HG03571 (cell line): ENCODE measurements around the gene ASAP2.
"Not testable (repeated sequence)": the region's sequence is repeated elsewhere in the genome, so short reads cannot be mapped to it uniquely, and the experiment has no call there.

Experiments used
- ATAC-seq: cut with Tn5 transposase; IDR thresholded peaks from one replicate; pipeline ENCODE4 v1.9.1; 2021; ENCODE audit not compliant: unreplicated experiment

Gene ASAP2

DNA sequence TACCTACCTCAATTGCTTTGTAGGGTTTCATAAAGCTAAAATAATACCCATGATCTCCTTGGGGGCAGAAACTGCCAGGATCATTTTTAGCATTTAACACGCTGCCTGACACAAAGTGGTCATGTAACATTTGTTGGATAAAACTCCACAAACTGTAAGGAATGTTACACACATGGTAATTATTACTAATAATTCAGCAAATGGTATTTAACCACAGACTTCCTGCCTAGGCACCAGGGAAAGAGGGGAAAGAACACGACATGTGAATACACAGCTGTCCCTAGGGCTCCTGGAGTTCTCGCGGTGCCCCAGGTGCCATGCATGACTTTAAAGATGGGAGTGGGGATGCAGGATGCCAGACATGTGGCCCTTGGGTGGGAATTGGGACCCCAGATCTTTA, 43.5 kb downstream of the ASAP2 start:
- ATAC-seq = no peak

DNA sequence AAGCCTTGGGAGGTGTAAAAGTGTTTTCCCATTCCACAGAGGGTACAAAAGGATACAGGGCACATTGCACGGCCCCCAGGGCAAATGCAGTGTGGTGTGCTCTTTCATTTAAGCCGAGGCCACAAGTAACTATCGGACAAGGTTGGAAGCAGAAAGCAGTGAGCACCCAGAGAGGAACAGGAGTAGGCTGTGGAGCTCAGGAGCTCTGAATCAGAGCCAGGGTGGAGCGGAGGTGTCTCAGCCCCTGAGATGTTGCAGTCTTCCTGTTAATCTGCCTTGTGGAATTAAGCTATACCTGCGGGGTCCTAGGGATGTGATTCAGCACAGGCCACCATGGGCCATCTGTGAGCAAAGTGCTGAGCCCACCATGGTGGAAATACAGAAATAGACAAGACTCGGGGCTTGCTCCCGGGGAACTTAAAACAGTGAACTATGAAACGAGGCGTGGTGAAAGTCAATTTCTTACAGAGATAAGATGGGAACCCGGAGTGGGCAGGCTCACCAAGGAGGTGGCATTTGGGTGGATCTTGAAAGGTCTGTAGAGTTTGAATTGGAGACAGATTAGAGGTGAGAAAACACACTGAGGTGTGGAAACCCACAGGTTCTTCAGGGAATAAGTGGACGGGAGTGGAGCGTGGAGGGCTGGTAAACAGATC, 44.0 kb downstream of the ASAP2 start:
- ATAC-seq = no peak

DNA sequence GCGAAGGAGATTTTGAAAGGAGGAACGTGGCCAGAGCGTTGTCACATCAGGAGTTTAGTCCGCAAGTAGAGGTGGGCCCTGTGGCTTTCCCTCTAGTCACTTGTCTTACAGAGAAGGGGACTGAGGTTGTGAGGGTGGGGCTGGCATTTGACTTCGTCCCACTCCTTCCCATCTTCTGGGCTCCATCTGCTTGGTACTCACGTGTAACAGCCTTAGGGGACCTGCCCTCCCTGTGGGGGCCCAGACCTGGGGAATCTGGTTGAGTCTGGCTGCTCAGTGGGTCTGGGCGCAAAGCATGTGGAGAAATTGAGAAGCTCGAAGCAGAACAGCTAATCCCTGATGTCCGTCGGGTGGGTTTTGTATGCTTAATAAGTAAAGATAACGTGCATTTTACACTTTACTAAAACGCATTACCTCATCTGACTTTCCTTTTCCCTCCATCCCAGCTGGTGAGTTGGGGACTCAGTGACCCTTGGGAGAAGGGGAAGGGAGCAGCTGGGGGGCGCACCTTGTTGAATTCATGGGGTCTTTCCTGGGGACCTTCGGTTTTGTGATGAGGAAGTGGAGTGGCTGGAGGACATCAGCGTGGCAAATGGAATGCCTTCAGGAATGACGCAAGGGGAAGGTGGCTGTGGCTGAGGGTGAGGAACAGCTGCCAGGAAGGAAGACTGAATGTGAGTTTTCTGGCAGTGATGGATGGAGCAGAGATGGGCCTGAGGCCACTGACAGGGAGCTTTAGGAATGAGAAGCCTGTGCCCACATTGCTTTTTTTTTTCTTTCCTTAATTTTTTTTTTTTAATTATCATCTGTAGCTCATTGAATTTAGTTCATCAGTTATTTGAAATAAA, 44.8 kb downstream of the ASAP2 start:
- ATAC-seq = no peak

DNA sequence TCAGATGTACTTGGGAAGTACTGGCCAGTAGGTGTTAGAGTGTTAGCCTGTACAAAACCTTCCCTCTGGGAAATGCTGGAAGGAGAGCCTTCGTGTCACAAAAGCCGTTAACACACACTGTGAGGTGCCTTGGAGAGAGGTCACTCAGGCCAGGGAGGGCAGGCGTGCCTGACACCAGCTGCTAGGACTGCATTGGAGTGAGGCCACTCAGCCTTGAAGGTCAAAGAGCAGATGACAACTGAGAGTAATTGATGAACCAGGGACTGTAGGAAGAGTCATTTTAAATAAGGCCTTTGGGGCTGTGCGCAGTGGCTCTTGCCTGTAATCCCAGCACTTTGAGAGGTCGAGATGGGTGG, 45.4 kb downstream of the ASAP2 start:
- no peak for ATAC-seq

DNA sequence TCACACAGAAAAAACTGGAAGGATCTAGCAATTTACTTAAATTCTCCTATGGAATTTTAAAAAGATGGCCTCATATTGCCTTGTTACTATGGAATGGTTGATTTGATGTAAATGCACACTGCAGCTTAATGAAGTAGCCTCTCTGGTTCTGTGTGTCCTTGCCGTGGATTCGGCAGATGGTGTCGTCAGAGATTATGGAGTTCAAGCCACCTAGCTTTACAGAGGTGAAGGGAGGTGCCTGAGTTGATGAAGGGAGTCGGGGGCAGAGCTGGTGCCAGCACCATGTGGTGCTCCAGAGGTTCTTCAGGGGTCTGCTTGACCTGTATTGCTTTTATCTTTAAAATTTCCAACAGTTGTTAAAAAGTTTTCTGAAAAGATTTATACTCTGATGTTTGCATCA, 48.8 kb downstream of the ASAP2 start:
- no peak for ATAC-seq

DNA sequence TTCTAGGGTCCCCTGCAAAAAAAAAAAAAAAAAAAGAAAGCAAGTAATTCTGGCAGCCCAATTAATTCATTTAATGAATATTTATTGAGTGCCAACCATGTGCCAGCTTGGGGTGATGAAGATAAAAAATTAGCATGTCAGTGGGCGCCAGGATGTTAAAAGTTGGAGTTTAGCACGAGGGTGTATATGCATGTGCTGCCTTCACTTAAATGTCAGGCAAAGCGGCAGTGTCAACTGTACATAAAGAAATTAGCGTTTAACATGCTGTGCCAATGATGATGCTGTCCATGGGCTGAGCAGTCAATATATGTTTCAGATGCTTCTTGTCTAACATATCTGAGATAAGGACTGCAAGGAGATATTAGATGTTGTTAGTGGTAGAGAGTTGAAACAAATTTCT, 49.5 kb downstream of the ASAP2 start:
- no peak for ATAC-seq

DNA sequence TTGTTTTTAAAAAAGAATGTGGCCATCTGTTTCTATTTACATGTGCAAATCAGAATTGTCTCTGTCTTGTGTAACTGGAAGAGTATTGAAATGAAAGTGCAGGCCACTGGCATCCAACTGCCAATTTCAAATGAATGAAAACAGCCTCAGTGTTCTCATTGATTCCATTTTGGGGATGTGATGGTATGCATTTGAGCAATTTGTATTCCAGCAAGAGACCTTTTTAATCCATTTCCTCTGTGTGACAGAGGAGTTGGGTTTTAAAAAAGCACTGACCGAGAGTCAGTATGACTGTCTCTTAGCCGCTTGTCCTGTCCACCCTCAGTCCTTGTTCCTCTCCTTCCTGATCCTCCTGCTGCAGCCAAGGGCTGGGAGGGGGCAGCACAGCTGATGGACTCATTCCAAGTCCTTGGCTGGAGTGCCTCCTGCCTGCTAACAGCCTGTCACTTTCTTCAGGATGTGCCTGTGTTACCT, 50.0 kb downstream of the ASAP2 start:
- no peak for ATAC-seq

DNA sequence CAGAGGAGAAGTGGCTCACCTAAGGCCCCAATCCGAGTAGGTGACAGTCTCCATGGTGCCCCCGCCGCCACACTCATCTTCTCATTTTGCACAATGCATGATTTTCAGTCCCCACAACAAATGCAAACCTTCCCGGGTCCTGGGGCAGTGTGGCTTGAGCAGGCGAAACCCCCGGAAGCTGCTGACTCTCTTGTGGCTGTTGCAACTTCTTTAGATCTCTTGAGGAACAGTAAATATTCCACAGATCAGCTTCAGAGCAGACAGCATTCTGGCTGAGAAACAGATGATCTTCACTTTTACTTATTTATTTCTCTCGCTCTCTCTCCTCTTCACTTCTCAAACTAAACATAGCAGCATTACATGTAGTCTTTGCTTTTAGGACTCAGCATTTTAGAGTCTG, 51.9 kb downstream of the ASAP2 start:
- no peak for ATAC-seq

DNA sequence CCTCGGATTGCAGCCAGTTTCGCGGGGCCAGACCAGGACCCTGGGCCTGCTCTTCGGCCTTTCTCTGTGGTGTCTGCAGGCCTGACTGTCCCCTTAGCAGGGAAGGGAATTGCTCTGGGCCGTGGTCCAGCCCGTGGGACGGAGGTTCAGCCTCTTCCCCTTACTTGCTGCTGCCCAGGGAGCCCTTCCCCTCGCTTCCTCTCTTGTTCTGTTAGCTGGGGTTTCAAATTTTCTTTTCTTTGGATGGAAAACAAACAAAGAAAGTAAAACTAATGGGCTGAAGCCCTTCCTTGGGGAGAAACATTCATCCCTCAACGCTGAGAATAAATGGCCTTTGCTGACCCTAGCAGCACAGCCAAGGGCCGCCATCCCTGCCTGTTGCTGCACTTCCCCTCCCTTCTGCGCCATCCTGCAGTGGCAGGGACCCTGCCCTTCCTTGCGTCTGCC, 52.4 kb downstream of the ASAP2 start:
- no peak for ATAC-seq

DNA sequence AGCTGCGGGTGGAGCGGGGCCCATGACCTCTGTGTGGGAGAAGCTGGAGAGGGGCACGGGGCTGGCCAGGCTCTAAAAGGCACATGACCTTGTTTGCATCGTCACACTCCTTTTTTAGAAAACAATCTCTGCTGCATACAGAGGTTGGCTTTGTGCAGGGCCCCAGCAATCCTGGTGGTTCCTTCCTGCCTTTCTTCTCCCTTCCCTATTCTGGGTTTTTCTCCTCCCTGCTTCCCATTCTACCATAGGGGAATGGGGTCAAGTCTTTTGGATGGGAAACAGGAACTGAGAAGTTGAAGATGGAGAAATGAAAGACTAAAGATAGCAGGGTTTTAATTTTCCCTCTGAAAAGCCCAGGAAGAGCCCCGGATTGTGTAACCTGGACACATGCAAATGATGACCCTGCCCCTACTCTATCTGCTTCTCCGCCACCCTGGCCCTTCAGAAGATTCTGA, 53.9 kb downstream of the ASAP2 start:
- no peak for ATAC-seq

DNA sequence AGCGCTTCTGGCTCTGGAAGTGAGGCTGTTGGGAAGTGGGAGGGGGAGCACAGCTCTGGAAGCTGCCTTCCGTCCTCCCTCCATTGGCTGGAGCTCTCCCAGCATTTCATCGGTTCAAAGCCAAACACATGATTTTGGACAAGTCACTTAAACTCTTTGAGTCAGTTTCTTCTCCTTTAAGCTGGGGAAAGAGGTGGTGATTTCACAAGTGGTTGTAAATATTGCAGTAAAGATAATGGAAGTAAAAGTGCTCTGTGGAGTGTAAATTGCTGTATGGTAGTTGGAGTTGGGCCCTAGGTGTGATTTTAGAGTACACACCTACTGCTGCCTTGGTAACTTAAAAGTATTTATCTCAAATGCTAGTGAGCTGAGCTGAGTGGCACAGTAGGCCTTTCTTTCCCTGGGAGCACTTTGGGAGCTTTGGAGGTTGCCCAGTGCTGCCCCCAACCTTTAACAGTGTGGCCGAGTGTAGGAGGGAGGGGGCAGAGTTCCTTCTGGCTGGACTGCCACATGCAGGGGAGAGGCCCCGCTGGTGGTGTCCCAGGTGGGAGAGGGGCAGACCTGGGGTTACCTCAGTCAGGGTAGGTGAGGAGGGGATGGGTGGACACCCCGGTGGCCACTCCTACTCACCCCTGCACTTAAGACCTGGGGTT, 54.7 kb downstream of the ASAP2 start:
- no peak for ATAC-seq

DNA sequence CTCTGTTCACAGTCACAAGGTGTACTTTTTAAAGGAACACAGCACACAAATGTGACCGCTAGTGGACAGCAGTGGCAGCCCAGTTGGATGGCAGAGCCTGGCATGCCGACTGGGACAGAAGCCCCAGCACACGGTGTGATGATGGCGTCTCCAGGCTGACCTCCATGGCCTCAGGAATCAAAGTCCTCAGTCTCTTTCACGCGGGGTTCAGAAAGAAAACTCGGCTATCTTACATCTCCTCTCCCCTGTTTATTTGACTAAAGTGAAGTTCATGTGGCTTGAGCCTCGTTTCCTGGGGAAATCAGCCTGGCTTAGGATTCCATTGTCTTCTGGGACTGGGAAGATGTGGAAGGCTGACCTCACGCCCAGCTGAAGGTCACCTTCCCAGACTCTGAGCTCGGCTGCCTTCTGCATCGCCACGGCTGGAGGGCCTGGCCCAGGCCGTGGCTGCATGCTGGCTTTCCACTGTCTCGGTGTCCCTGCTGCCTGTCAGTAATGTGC, 56.1 kb downstream of the ASAP2 start:
- no peak for ATAC-seq

DNA sequence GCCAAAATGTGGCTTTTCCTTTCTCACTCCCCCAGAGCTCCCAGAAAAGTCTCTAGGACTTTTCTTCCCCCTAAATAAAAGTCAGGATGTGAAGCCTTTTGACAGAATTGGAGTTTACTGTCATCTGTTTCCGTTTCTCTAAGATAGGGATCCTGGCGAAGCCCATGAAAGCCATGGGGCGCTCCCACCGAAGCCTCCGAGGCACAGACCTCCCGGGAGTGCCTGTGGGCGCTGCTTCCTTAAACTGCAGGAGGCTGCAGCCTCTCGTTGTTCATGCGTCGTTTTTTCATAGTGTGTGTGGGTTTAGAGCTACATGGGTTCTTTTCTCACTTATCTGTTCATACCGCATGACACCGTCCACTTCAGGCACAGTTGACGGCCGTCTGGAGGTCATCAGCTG, 56.8 kb downstream of the ASAP2 start:
- no peak for ATAC-seq

DNA sequence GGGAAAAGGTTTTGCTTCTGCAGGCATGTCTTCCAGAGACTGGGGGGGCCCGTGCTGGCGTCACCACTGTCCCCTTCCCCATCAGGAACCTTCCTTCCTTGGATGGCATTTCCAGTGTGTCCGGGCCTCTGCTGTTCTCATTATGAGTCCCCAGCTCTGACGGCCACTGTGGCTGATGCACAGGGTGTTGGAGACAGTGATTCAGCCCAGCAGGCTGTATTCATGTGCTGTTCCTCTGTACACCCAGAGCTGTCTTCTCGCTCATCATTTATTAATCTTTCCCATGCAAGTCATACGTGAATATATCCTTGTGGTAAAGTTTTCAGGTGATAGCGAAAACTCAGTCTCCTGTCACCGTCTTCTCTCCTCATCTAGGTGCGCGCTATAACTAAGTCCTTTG, 57.7 kb downstream of the ASAP2 start:
- ATAC-seq = no peak

DNA sequence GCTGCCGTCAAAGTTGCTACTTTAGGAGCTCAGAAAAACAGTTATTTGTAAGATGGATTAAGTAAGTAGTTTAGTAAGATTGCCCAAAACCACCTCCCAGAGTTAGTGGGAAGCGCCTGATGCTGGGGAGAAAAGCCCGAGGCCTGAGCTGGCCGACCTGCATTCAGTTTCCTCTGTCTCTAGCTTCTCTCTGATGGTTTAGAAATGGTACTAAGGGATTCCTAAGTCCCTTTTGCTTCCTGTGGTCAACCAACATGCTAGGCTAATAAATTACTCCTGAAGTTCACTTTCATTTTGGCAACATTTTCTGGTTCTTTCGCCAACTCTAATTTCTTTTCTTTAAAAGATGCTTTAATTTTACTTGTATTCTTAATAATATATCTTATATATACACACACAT, 60.1 kb downstream of the ASAP2 start:
- no peak for ATAC-seq

DNA sequence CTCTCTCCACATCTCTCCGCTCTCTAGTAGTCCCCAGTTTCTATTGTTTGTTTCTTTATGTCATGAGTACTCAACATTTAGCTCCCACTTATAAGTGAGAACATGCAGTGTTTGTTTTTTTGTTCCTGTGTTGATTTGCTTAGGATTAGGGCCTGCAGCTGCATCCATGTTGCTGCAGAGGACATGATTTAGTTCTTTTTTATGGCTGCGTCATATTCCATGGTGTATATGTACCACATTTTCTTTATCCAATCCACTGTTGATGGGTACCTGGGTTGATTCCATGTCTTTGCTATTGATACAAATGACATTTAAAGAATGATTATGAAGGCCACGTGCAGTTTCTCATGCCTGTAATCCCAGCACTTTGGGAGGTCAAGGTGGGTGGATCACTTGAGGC, 60.7 kb downstream of the ASAP2 start:
- not testable (repeated sequence) for ATAC-seq

DNA sequence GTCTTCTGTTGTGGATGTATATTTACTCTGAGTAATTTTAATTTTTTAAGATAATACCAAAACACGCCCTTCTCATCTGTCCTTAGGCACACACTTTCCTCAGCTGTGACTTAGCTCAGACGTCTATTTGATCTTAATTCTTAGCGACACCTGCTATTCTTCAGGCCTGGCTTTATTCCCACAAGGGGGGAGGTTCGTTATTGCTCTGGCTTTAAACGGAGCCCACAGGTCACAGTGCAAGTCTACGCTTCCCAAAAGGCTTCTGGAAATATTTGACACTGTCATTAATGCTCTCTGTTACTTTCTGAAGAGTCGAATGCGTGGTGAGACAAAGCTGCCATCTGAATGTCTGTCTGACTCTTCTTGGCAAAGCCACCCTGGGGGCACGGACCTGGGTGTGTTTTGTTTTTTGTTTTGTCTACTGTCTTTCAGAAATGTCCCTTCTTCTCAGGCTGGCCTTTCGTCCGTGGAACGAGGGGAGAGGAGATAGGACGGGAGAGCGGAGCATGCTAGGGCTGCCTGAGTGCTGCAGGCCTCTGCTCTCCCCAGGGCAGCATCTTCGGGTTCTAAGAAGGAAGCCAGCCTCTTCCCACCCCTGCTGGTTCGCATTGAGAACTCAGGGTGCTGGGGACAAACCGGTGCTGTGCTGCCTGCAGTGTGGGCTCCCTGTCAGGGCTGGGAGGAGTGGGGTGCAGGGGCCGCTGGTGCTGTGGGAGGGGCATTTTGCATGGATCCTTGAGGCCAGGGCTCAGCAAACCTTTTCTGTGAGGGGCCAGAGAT, 61.9 kb downstream of the ASAP2 start:
- no peak for ATAC-seq

DNA sequence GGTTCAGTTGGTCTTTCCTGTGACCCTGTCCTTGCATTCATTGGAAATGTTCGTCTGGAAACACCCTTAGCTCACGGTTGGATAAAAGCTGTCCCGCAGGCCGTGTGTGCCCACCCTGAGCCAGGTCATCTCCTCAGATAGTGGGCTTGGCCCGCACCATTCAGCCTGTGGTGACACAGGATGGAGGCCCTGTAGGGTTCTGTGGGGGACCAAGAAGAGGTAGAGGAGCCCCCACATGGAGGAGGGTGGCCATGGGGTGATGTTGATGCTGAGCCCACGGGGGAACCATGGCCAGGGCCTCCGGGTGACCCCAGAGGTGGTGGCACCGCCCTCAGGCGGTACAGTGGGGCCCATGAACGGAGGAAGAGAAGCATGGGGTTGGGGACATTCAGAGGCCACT, 62.7 kb downstream of the ASAP2 start:
- ATAC-seq = no peak

DNA sequence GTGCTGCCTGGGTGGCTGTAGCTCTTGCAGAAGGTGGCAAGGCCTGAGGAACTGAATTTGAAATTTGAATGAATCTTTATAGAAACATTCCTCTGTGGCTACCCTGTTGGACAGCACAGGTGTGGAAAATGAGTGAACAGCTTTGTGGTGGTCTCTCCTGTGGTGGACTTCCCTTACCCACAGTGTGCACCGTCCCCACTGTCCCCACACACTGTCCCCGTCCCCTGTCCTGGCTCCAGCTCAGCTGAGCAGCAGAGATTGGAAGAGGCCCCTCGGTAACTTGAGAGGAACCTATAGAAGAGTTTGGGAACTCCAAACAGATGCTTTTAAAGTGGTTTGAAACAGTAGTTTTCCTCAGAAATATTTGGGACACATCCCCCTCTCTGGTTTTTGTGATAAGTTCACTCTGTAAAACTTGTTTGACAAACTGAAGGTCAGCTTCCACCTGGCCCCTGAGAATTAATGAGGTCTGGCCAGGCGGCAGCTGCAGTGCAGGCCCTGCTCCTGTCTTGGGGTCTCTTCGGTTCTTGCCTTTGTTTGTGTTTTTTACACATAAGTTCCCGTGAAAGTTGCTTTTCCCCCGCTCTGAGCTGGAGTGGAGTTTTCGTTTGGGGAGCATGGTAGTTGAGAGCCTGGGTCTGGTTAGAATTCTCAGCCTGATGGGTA, 63.2 kb downstream of the ASAP2 start:
- ATAC-seq = no peak

DNA sequence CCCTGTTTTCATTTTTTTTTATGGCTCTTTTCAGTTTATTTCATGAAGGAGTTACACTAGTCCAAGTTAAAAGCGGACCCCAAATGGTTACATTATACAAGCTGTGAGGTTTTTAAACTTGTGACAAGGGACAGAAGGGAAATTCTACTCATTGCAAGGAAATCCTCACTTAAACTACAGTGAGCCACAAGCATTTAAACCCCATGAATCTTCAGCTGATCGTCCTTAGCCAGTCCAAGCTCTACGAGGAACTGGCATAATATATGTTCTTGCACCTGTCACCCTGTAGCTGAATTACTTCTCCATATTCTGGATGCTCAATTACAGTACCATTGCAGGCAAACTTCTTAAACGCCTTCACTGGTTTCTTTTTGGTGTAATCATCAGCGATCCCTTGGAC, 64.5 kb downstream of the ASAP2 start:
- no peak for ATAC-seq
